Esophagus squamous epithelium (tissue), 5 donors: Measurements from ENCODE around the gene RTN4R. TPM values are rescaled to one million over a fixed set of nuclear protein-coding genes. Genes with fewer than 3 reads are reported as not detected.

Experiments used
- DNase-seq: peaks from one replicate; lab custom pipeline; 2025; lab: John Stamatoyannopoulos, UW
- H3K27ac ChIP-seq, 4 donors: fragments of 200-600 bp; sonication (generic); one replicate each; pipeline ENCODE4 v1.5.1; 2016 to 2019; ENCODE audit warnings: mild to moderate bottlenecking in 1 of 4
- H3K27me3 ChIP-seq, 4 donors: fragments of 200-600 bp; sonication (generic); 1 replicate in 3 of 4; 2 replicates in 1 of 4; pipeline versions ENCODE4 v1.5.1 to v1.6.0; 2017 to 2021; ENCODE audit warnings: antibody characterized with exemption in 1 of 4
- H3K36me3 ChIP-seq, 3 donors: fragments of 200-600 bp; sonication (generic); one replicate each; pipeline ENCODE4 v1.5.1; 2016 to 2019
- H3K4me1 ChIP-seq, 3 donors: fragments of 200-600 bp; sonication (generic); one replicate each; pipeline ENCODE4 v1.5.1; 2017 to 2019
- H3K4me3 ChIP-seq, 4 donors: fragments of 200-600 bp; sonication (generic); 1 replicate in 3 of 4; 2 replicates in 1 of 4; pipeline ENCODE4 v1.5.1; 2016 to 2019; ENCODE audit warnings: mild to moderate bottlenecking in 2 of 4, moderate library complexity in 1 of 4
- H3K9me3 ChIP-seq, 3 donors: fragments of 200-600 bp; sonication (generic); one replicate each; pipeline ENCODE4 v1.5.1; 2016 to 2019
- POLR2A ChIP-seq, 4 donors: fragments of 450-650 bp; IDR thresholded peaks; one replicate each; pipeline ENCODE4 v1.6.1; 2017; ENCODE audit warnings: antibody characterized with exemption in 4 of 4, mild to moderate bottlenecking in 4 of 4, moderate library complexity in 3 of 4
- WGBS, 2 donors: methylation state at CpG; one replicate each; pipeline ENCODE4 v1.1.5; 2018; 5-methylcytosine and 5-hydroxymethylcytosine counted together
- intact Hi-C: fragments of 100-400 bp; cut with DNase I; formaldehyde crosslinking; loops from one replicate; pipeline ENCODE4 v1.15.0; 2022
- total RNA-seq, 4 donors: library from RNA; depleted of rRNA; stranded (reverse); fragments of >200 nt; gene quantifications; one replicate each; pipeline ENCODE4 v1.1.0, GENCODE V29; 2016
- TF ChIP-seq, protein P1 (sequence below), 6 experiments: fragments of 450-650 bp in 4 of 6; fragments of 200-600 bp in 2 of 6; sonication (generic) in 2 of 6; IDR thresholded peaks; one replicate each; pipeline ENCODE4 v1.5.1; 2016 to 2019; ENCODE audit warnings: antibody characterized with exemption in 6 of 6, mild to moderate bottlenecking in 4 of 6, moderate library complexity in 4 of 6
- donor health status: DM: yes; HTN: yes; CAD: no.

RTN4R gene
- total RNA-seq, 4 donors from 2014 or later, result 0.97 to 3.9 (median 2.5) TPM

DNA sequence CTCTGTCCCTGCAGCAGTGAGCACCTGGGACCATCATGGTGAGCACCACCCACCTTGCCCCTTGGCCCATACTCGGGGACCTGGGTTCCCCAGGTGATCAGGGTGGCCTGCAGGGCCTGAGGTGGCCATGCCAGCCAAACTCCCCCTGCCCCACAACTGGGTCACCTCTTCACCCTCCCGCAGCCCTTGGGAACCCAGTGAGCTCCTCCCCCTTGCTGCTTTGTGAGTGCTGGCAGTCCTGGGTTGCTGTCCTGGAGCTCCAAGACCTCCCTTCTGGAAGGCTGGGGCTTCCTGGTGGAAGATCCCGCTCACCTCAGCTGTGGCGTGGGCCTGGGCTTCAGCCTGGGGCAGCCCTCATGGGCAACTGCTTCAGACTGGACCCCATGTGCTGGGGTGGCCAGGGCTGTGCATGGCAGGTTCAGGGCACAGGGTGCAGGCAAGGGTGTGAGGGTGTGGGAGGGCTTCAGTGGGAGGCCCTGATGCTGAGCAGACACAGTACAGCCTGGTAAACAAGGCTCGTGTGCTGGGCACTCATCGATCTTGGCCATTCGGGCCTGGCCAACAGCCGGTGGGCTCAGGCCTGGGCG lies 57.6 kb downstream of the RTN4R start:
- H3K27me3 ChIP-seq, result no peaks in the 10 kb centered on the region
- no peak overlapping the region for H3K4me3 ChIP-seq
- H3K27ac ChIP-seq, result no peak overlapping the region
- no peak for DNase-seq
- TF ChIP-seq POLR2A (IDR thresholded peaks at IDR 0.05), result no peak
- intact Hi-C loops, result no loop called here
- H3K36me3 ChIP-seq, result no peaks in the 10 kb centered on the region
- no CpG with 5 or more reads among the region's 9 CpGs for WGBS, 2 donors
- H3K4me1 ChIP-seq, result peaks cover 15 to 41% (median 26%) of the 10 kb centered on the region in 3 donors
- no peaks in the 10 kb centered on the region for H3K9me3 ChIP-seq

DNA sequence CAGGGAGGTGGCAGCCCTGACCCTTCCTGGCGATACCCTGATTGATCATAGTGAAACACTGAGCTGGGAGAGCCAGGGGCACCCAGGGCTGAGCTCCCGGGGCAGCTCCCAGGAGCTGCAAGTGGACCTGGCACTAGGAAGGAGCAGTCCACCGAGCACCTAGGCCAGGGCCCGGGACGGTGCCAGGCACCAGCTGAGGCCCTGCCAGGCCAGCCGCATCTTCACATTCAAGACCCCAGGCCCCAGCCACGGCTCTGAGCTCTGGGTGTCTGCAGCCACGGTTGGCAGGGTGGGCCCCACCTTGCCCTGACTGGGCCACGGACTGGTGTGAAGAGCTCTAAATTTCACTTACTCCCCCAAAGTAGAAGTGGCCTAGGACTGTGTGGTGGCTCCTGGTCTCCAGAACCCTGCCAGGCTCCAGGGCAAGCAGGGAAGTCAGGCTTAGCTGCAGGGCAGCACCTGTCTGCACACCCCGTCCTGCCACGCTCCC lies 58.3 kb downstream of the RTN4R start:
- TF ChIP-seq POLR2A (IDR thresholded peaks at IDR 0.05), result no peak
- TF ChIP-seq, protein P1, sequence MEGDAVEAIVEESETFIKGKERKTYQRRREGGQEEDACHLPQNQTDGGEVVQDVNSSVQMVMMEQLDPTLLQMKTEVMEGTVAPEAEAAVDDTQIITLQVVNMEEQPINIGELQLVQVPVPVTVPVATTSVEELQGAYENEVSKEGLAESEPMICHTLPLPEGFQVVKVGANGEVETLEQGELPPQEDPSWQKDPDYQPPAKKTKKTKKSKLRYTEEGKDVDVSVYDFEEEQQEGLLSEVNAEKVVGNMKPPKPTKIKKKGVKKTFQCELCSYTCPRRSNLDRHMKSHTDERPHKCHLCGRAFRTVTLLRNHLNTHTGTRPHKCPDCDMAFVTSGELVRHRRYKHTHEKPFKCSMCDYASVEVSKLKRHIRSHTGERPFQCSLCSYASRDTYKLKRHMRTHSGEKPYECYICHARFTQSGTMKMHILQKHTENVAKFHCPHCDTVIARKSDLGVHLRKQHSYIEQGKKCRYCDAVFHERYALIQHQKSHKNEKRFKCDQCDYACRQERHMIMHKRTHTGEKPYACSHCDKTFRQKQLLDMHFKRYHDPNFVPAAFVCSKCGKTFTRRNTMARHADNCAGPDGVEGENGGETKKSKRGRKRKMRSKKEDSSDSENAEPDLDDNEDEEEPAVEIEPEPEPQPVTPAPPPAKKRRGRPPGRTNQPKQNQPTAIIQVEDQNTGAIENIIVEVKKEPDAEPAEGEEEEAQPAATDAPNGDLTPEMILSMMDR (IDR thresholded peaks at IDR 0.05), result no peak
- Histone ChIP-seq H3K27me3 (no peaks in the 10 kb centered on the region), H3K4me3 (no peak overlapping the region), H3K36me3 (no peaks in the 10 kb centered on the region), H3K27ac (no peak overlapping the region), H3K4me1 (peaks cover 15 to 48% (median 32%) of the 10 kb centered on the region in 3 donors), H3K9me3 (no peaks in the 10 kb centered on the region)
- intact Hi-C loops, result no loop called here
- 53 to 100% methylated on average over 2 of the region's 11 CpGs for WGBS, 2 donors
- DNase-seq, result no peak

DNA sequence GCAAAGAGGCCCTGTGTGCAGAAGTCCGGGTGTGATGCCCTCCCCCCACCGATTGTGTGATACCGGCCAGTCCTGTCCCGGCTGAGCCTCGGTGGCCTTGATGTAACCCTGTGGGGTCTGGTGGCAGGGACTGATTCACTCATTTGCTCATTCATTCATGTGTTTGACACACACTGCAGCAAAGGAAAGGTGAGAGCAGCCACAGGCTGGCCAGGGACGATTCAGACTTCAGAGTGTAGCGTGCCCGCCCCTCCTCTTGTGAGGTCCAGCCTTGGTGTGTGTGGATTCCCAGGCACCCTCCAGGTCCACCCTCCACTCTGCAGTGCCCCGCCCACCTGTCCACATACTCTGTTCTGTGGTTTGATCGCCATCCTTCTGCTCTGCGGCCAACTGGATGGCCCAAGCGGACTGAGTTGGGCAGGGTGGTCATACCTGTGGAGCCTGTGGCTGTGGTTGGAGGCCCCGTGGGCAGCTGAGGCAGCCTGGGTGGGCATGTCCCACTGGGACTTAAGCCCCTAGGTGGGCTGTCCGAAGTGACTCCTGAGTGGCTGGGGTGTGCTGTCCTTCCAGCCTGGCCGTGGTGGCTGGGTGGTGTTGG lies 59.3 kb downstream of the RTN4R start:
- no peak overlapping the region for H3K4me3 ChIP-seq
- intact Hi-C loops, result no loop called here
- no peaks in the 10 kb centered on the region for H3K27me3 ChIP-seq
- H3K27ac ChIP-seq, result no peak overlapping the region
- TF ChIP-seq, protein P1 (IDR thresholded peaks at IDR 0.05), result no peak
- no peak for TF ChIP-seq POLR2A (IDR thresholded peaks at IDR 0.05)
- 80% methylated on average over 9 of the region's 15 CpGs; no CpG with 5 or more reads in 1 of the 2 donors for WGBS, 2 donors
- no peak for DNase-seq
- H3K9me3 ChIP-seq, result no peaks in the 10 kb centered on the region
- H3K36me3 ChIP-seq, result no peaks in the 10 kb centered on the region
- H3K4me1 ChIP-seq, result peaks cover 17 to 58% (median 34%) of the 10 kb centered on the region in 3 donors

DNA sequence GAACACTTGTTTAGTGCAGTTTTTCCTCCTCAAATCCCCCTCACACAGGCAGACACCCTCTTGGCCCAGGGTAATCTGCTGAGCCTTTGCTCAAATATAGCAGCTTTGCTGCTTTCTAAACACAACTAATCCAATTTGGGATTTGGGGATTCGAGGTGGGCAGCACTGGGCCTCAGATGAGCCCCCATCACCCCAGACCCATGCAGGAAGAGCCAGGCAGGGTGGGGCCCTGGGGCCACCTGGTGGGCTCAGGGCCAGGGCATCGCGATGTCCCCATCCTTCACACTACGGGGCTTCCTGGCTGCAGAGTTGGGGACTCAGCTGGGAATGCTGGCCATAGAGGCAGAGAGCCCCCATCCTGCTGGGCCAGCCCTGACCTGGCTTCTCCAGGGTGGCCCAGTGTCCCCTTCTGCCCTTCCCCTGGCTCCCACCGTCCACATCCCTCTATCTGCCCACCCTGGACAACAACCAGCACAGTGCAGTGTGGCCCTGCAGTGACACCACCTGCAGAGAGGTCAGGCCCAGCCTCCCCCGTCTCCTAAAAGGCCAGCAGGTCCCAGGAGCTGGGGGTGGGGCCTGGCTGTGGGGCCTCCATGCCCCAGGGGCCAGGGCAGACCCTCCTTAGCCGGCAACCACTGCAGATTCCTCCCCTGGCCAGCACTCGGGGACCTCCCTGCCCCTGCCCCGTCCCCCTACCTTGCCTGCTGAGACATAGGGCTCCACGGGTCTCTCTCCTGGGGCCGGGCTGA lies 60.7 kb downstream of the RTN4R start:
- Histone ChIP-seq H3K27ac (peak overlapping the region; percentile 84 to 90 (median 86)), H3K9me3 (no peaks in the 10 kb centered on the region), H3K4me3 (peak overlapping the region; percentile 48 to 83 (median 64)), H3K36me3 (no peaks in the 10 kb centered on the region), H3K27me3 (peaks cover 0 to 4% (median 0%) of the 10 kb centered on the region in 4 donors), H3K4me1 (peaks cover 25 to 69% (median 44%) of the 10 kb centered on the region in 3 donors)
- TF ChIP-seq, protein P1 (IDR thresholded peaks at IDR 0.05), result no peak
- no peak for TF ChIP-seq POLR2A (IDR thresholded peaks at IDR 0.05)
- 44 to 67% methylated on average over 4 of the region's 11 CpGs for WGBS, 2 donors
- intact Hi-C loops, result no loop called here
- DNase-seq, result no peak

DNA sequence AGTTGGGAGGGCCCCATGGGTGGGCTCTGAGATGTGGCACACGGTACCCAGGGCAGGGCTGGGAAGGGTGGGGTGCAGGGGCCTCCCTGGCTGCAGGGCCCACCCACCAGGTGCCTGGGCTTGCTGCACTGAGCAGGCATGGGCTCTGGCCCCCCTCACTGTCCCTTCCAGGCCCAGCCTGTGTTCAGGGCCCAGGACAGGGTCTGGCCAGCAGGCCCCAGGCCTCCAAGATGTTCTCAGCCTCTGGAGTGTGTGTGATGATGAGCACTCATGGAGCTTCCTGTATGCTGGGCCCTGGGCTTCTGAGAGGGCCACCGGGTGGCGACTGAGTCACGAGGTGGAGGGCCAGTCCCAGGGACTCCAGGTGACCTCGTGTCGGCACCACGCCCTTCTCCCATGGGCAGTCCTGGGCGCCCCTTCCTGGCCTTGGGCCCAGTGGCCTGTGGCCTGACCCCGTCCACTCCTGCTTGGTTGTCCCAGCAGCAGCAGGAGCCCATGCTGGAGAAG lies 61.4 kb downstream of the RTN4R start:
- TF ChIP-seq POLR2A (IDR thresholded peaks at IDR 0.05), result no peak
- TF ChIP-seq, protein P1 (IDR thresholded peaks at IDR 0.05), result no peak
- Histone ChIP-seq H3K36me3 (no peaks in the 10 kb centered on the region), H3K27me3 (peaks cover 0 to 11% (median 0%) of the 10 kb centered on the region in 4 donors), H3K27ac (peak overlapping the region; percentile 84 to 90 (median 86)), H3K9me3 (no peaks in the 10 kb centered on the region), H3K4me1 (peaks cover 25 to 64% (median 40%) of the 10 kb centered on the region in 3 donors), H3K4me3 (peak overlapping the region; percentile 48 to 83 (median 64))
- 21 to 50% methylated on average over 2 of the region's 9 CpGs for WGBS, 2 donors
- no peak for DNase-seq
- intact Hi-C loops, result no loop called here
